Activated T-helper 1 cell treated with anti-CD3 and anti-CD28 coated beads, Interleukin-2, amount 50 U/mL, for 16 hours (primary cell): ENCODE data around the gene ZNF248.
"Not testable (repeated sequence)": the region's sequence is repeated elsewhere in the genome, so short reads cannot be mapped to it uniquely, and the experiment has no call there.

Experiments
- DNase-seq, 2 donors: peaks; one replicate each; pipeline ENCODE4 v3.0.0-alpha.2; 2020; ENCODE audit warnings: low read depth in 1 of 2, low spot score in 1 of 2

Gene ZNF248

DNA sequence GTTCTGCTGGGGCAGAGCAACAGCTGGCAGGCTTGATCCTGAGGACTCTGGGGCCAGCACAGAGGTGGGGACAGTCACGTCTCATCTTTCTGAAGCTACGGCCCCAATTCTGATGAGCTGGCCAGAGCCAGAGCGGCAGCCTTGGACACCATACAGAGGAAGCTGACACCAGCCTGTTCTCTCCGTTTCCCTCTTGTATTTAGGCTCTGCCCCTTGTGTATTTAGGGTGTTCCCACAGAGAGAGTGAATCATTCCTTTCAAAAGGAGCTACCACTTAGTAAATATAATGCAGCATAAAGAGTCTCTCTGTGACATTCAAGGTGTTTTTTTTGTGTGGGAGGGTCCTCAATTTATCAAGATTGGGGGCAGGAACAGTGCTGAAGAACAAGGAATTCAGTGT, 109.2 kb downstream of the ZNF248 start:
- no peak for DNase-seq

- DNase-seq = no peak
Observed at GRCh38 chr10:37747081-37747480, 110.3 kb downstream of the ZNF248 start.

- no peak for DNase-seq
Observed at GRCh38 chr10:37741831-37742230, 115.6 kb downstream of the ZNF248 start.

DNA sequence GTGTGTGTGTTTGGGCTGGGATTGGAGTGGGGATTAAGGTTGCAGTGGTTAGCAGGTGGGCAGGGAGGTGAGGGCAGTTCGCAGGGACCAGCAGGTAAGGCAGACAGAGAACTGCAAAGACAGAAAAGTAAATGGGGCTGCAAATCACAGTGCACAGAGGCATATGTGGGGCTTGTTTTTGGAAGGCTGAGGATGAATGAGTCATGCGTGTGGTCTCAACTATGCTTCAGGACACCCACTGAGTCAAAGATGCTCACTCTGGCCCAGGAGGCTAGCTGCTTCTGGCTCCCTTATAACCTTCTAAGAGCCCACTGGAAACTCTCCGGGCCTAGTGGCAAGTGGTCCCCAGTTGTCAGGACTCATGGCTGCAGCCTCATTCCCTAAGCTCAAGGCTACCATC, 118.2 kb downstream of the ZNF248 start:
- DNase-seq = no peak

- DNase-seq = not testable (repeated sequence)
Observed at GRCh38 chr10:37738241-37738640, 119.2 kb downstream of the ZNF248 start.

DNA sequence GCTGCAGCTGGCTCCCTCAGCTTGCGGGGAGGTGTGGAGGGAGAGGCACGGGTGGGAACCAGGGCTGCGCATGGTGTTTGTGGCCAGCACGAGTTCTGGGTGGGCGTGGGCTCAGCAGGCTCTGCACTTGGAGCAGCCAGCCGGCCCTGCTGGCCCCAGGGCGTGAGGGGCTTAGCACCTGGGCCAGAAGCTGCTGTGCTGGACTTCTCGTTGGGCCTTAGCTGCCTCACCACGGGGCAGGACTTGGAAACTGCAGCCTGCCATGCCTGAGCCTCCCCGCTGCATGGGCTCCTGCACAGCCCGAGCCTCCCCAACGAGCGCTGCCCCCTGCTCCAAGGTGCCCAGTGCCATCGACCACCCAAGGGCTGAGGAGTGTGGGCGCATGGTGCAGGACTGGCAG, 120.1 kb downstream of the ZNF248 start:
- DNase-seq = no peak

DNA sequence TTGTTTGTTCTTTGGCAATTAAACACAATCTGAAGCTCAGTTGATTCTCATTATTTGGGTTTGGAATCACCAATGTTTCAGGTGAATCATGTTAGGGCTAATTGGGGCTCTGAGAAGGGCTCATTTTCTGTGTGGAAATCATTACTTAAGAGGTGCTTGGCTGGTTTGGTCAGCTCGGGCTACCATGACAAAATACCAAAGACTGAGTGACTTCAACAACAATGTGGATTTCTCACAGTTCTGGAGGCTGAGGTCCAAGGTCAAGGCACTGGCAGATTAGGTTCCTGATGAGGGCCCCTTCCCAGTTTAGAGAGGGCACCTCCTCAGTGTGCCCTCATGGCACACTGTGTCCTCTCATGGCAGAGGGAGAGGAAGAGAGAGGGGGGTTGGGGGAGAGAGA, 121.3 kb downstream of the ZNF248 start:
- no peak for DNase-seq

DNA sequence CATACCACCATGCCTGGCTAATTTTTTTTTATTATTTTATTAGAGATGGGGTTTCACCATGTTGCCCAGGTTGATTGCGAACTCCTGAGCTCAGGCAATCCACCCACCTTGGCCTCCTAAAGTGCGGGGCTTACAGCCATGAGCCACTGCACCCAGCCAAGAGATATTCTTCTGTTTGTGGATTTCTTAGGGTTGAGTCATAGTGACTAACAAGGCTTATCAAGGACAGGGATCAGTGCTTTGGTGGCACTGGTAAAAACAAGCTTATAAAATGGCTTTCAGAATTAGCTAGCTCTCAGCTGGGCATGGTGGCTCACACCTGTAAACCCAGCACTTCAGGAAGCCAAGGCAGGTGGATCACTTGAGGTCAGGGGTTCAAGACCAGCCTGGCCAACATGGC, 122.4 kb downstream of the ZNF248 start:
- DNase-seq = no peak
